HG02588 (cell line): ENCODE data around the gene PNPLA2.

ENCODE experiments used
- ATAC-seq: cut with Tn5 transposase; IDR thresholded peaks from one replicate; pipeline ENCODE4 v1.9.1; 2021; ENCODE audit warnings: mild to moderate bottlenecking, moderate library complexity; ENCODE audit not compliant: unreplicated experiment

Gene PNPLA2

DNA sequence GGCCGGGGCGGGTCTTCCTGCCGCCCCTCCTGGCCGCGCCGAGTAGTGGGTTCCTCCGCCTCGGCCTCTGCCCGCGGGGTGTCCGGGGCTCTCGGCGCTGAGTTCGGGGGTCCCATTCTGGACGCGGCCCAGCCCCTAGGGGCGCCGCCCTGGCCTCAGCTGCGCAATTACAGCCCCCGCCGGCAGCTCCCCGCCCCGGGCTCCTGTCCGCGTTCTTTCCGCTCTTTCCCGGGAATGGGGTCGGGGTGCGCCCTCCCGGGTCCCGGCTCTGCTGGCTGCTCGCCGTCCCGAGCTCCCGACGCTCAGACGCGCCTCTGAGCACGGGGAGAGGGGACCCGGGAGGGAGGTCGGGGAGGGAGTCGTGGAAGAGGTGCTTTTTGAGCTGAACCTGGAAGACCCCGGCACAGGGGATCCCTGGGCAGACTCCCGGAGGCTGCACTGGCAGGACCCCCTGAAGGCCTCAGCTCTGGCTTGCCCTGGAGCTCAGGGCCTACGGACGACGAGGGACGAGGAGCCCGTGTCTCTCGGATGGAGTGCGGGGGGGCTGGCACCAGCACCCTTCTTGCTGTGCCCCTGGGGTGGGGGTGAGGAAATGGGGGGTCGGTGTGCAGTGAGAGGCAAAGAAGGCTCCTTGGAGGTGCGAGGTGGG, 24.5 kb downstream of the PNPLA2 start:
- peak; percentile 10 for ATAC-seq

DNA sequence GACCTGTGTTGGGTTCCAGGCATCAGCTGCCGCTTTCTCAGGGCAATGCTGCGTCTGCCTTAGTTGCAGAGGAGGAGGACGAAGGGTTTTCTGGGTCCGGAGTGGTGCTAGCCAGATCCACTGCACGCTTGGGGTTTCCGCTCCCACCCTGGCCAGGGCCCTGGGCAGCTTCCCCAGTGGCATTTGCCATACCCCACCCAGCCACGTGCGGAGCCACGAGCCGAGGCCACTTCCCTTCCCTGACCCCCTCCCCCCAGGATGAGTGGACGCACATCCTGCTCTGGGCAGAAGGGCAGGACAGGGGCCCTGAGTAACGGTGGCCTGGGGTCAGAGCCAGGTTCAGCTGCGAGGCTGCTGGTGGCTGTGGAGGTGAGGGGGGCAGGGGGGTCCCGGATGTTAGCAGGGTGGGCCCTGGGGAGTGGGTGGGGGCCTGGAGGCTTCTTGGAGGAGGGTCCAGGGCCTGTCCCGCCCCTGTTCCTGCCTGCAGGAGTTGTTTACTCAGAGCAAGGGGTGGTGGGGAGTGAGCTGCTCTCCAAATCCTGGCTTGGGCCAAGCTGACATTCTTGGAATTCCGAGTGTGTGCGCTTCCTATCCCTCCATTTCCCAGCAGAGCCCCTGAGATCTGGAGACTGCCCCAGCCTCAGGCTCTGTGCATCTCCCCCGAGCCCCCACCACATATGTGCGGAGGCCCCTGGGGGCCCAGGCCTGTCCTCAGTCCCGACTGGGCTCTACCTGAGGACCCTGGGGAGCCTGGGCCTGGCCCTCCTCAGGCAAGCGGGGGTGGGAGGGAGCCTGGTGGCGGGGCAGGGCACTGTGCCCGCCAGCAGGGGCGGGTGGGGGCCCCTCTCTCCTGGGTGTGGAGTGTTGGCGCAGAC, 25.3 kb downstream of the PNPLA2 start:
- ATAC-seq, result no peak

DNA sequence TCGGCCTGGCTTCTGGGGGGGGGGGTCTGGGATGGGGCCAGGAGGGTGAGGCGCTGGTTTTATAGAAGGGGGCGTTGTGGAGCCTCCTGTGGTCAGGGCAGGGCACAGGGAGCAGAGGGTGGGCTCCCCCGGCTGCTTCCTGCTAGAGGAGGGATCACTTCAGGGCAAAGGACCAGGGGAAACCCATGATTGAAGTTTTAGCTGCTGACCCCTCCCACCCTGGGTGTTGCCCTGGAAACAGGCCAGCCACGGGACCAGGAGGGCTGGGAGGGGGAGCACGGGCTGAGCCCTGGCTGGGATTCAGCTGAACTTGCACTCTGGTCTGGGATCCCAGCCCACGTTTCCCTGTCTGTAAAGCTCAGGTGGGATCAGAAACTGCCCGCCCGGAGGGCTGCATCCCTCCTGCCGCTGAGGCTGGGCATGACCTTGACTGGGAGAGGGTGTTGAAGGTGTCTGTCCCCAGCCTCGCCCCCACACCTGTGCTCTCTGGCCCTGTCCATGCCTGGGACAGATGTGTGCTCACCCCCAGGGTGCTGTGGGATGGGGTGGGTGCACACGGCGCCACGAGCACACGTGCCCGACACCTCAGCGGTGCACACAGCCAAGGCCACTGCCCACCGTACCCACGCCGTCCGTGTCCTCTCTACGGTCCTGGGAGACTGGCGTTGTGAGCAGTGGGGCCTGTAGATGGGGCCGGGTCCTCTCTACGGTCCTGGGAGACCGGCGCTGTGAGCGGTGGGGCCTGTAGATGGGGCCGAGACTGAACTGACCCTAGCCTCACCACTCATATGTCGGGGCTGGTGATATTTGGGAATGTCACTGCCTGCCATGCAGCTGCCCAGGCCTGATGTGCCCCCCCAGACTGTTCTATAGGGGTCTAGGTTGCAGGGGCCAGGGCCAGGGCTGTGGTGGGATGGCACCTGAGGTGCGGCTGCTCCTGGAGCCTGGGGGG, 26.3 kb downstream of the PNPLA2 start:
- ATAC-seq, result no peak

GRCh38 chr11:845872-846495, 27.3 kb downstream of the PNPLA2 start:
- ATAC-seq, result no peak

- ATAC-seq, result no peak
Measured at GRCh38 chr11:846496-847098, 27.9 kb downstream of the PNPLA2 start.

DNA sequence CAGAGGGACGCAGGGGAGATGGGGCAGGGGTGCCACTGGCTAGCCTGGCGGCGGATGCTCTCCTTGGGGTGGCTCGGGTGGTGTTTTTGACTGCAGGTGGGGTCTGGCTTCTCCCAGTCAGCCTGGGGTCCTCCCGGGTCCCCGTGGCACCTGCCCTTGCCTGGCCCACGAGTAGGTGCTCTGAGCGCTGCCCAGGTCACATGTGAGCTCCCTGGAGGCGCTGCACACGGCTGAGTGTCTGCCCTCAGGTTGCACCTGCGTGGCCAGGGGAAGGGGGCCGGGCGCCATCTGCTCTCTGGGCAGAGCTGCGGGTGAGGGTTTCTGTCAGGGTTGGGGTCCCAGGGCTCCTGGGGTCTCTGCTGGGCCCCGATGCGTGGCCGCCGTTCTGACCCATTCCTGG, 29.2 kb downstream of the PNPLA2 start:
- ATAC-seq, result no peak

GRCh38 chr11:848380-848931, 29.7 kb downstream of the PNPLA2 start:
- no peak for ATAC-seq

DNA sequence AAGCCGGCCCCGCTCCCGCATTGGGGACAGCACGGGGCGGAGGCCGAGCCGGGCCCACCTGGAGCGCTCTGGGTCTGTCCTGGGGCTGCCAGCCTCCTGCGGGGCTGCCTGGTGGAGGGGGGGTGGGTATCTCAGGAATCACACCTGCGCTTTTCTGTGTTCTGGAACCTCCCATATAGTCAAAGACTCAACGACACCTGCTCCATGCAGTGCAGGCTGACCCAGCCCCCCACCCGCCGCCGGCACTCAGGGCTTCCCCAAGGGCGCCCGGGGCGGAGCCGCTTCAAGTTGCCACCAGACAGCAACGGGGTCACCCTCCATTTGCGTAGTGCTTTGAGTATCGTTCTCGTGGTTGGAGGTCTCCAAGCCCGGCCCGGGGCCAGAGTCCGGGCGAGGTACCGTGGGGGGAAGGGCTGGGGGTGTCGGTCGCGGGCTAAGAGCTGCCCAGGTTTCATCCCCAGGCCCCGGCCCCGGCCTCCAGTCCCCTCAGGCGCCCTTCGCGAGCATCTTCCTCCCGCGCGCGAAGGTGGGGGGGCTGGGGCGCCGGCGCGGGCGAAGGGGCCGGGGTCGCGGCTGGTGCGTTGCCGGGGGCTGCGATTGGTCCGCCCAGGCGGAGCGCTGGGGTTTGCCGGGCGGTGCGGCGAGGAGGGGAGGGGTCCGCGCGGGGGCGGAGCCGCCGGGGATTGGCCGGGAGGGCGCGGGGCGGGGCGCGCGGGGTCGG, 30.6 kb downstream of the PNPLA2 start:
- no peak for ATAC-seq

- no peak for ATAC-seq
Measured at GRCh38 chr11:849951-850774, 31.4 kb downstream of the PNPLA2 start.

- no peak for ATAC-seq
Measured at GRCh38 chr11:850775-851763, 32.4 kb downstream of the PNPLA2 start.

- ATAC-seq, result no peak
Measured at GRCh38 chr11:852762-853161, 34.0 kb downstream of the PNPLA2 start.

GRCh38 chr11:853682-854448, 35.2 kb downstream of the PNPLA2 start:
- no peak for ATAC-seq

- no peak for ATAC-seq
Measured at GRCh38 chr11:854601-855329, 36.1 kb downstream of the PNPLA2 start.

- ATAC-seq, result no peak
Measured at GRCh38 chr11:855330-855674, 36.6 kb downstream of the PNPLA2 start.

DNA sequence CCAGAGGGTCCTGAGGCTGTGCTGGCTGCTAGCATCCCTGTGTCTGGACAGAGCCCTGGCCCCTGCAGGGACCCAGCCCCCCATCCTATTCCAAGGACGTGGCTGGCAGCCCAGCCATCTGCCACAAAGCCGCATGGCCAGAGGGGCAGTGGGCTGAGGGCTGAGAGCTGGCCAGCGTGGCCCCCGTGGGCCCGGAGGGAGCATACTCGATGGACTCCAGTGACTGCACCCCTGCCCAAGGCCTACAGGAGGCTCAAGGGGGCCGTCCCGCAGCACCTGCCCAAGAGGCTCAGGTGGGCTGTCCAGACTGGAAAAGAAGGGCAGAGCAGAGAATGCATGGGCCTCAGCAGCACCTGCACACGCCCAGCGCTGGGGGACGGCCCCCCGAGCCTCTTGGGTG, 37.1 kb downstream of the PNPLA2 start:
- no peak for ATAC-seq

- no peak for ATAC-seq
Measured at GRCh38 chr11:856397-856796, 37.7 kb downstream of the PNPLA2 start.
